Jurkat, Clone E6-1 (cell line): ENCODE measurements around the gene MEGF6.

Experiments
- DNase-seq: peaks from one replicate; pipeline ENCODE4 v3.0.0-alpha.2; 2011; ENCODE audit warnings: low read depth, low spot score
- H3K4me3 ChIP-seq: 2 replicates; pipeline ENCODE4 v1.5.1; 2011; ENCODE audit warnings: mild to moderate bottlenecking, low read length, control low read depth, moderate library complexity

MEGF6 gene

GRCh38 chr1:3491291-3492246, 119.7 kb downstream of the MEGF6 start:
- DNase-seq = peak; percentile 31
- H3K4me3 ChIP-seq = peak overlapping the region; percentile 25; the same call in 1 of the 2 replicates

GRCh38 chr1:3490046-3490745, 121.1 kb downstream of the MEGF6 start:
- no peak overlapping the region for H3K4me3 ChIP-seq
- no peak for DNase-seq

DNA sequence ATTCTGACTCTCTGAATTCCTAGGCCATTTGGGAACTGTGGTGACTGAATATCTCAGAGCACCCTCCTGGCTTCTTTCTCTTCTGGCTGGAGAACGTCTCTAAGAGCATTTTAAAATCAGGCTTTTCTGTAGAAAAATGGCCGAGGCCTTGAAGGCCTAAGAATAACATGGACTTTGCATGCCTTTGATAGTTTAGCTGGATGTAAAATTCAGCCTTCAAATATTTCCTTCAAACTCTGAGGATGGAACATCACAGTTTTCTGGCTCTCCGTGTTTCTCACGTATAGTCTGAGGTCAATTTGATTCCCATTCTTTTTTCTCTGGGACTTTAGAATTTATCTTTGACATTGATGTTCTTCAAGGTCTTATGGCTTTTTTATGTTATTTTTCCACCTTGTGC, 122.9 kb downstream of the MEGF6 start:
- no peak for DNase-seq

GRCh38 chr1:3485016-3485415, 126.3 kb downstream of the MEGF6 start:
- H3K4me3 ChIP-seq = no peak overlapping the region
- no peak for DNase-seq

More for the DNA sequence above, 122.9 kb downstream of the MEGF6 start:
- H3K4me3 ChIP-seq = no peak overlapping the region

- no peak overlapping the region for H3K4me3 ChIP-seq
- DNase-seq = no peak
Measured at GRCh38 chr1:3483801-3484444, 127.4 kb downstream of the MEGF6 start.

DNA sequence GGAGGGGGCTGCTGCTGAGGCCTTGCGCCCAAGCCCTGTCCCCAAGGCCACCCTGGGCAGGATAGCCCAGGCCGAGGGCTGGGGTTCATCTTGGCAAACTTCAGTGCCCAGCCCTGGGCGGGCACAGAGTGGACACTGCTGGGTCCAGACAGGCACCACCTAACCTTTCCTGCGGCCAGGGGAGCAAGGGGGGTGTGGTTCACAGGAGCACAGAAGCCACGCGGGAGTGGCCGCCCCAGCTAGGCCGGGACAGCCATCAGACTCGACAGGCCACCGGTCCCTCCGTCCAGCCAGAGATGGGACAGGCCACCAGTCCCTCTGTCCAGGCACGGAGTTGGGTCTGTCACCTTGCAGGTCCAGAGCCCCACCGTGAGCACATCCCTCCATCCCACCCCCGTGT, 127.9 kb downstream of the MEGF6 start:
- no peak for DNase-seq
- no peak overlapping the region for H3K4me3 ChIP-seq

GRCh38 chr1:3482378-3482849, 128.9 kb downstream of the MEGF6 start:
- no peak for DNase-seq
- H3K4me3 ChIP-seq = no peak overlapping the region

DNA sequence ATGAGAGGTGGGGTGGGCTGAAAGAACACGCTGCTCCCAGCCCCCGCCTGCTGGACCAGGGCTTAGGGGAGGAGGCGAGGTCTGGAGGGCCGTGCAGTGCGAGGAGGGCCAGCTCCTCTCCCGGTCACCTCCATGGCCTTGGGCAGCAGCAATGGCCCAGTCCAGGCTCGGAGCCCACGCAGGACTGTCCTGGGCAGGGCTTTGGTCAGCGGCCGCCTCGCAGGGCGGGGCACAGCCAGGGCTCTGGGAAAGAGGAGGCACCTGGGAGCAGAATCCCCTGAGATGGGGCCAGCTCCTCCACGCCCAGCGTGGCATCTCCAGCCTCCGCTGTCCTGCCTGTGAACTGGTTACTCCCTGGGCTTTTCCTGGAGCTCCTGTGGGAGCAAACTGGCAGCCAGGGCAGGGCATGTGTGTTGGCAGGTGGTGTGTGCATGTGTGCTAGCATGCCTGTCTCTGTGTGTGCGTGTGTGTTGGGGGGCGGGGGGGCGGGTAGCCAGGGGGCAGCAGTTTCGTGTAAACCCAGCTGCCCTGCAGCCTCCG, 129.4 kb downstream of the MEGF6 start:
- H3K4me3 ChIP-seq = no peak overlapping the region
- DNase-seq = no peak

DNA sequence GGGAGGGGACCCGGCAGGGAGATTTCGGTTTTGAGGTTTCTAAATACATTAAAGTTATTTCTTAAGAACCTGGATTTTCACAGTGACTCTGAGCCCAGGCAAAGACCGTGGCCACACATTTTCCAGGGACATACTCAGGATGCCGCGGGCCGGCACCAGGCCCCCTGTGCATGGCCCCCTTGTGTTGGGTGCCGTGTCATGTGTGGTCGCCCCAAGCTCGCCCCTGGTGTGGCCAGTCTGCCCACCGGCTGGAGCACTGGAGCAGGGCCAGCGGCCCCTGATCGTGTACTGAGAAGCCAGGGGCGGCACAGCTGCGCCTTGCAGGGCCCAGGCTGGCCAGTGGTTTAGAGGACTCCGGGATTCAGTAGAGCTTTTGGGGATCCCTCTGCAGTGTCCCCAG, 130.3 kb downstream of the MEGF6 start:
- DNase-seq = no peak
- no peak overlapping the region for H3K4me3 ChIP-seq

DNA sequence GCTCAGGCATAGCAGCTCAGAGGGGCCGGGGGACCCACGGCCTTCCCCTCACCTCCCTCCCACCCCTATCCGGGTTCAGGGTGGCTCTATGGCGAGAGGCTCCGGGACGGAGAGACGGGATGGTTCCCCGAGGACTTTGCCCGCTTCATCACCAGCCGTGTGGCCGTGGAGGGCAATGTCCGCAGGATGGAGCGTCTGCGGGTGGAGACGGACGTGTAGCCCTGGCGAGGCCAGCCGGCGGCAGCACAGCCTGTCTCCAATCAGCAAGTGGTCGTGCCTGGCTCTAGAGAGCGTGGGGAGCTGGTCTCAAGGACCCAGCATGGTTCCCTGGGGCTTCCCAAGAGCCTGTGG, 131.0 kb downstream of the MEGF6 start:
- no peak for DNase-seq
- no peak overlapping the region for H3K4me3 ChIP-seq

DNA sequence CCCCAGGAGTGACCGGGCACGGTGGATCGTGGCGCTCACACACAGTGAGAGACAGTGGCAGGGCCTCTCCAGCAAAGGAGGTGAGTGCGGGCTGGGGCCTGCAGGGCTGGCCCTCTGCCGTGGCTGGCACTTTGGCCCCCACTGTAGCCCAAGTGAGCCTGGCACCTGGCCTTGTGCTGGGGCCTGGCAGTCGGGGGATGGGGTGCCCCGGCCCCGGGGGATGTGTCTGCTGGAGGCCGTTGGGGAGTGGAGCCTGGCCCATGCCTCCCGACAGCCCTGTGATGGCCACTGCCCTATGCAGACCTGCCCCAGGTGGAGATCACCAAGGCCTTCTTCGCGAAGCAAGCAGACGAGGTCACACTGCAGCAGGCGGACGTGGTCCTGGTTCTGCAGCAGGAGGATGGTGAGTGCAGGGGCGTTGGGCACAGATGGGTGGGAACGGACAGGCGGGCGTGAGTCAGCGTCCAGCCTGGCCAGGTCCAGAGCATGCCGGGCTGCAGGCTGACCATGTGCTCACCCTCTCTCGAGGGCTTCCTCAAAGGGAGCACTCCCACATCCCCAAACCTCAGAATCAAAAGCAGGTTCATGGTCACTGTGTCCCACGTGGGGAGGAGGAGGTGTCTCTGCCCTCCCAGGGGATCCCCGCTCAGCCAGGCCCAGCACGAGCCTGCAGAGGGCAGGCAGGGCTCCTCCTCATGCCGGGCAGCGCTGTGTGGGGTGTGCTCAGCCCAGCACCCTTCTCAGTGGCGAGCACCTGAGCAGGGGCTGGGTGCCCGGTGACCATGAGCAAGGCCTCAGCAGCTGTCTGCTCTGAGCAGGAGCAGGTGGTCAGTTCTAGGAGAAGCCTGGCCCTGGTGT, 131.6 kb downstream of the MEGF6 start:
- DNase-seq = no peak
- no peak overlapping the region for H3K4me3 ChIP-seq

DNA sequence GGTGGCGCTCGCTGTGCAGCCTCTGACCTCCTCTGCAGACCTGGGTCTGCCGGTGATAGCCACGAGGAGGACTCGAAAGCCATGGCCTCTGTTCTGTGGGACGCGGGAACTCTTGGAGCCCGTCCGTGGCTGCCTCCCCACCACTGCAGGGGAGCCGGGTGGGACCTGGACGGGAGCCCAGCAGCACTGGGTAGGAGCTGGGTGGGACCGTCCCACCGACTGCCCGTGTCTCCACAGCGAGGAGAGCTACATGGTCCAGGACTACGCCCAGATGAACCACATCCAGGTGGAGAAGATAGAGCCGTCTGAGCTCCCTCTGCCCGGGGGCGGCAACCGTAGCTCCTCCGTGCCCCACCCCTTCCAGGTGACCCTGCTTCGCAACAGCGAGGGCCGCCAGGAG, 133.1 kb downstream of the MEGF6 start:
- no peak for DNase-seq
- H3K4me3 ChIP-seq = no peak overlapping the region

GRCh38 chr1:3477241-3477995, 133.9 kb downstream of the MEGF6 start:
- no peak overlapping the region for H3K4me3 ChIP-seq
- DNase-seq = no peak

DNA sequence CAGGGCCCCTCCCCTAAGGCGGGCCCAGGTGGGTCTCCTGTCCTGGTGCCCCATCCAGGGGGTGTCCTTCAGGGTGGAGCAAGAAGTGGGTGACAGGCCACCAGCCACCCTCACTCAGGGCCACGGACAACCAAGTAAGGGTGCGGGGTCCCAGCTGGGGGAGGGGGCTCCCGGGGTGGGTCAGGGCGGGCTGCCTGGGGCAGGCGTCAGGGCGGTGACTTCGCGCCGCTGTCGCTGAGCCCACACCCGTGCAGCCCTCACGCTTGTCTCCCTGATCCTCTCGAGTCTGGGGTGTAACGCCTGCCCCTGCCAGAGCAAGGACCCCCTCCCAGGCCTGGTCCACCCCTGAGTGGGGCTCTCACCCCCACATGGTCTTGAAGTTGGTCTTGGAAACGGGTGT, 134.6 kb downstream of the MEGF6 start:
- no peak for DNase-seq
- no peak overlapping the region for H3K4me3 ChIP-seq

- DNase-seq = no peak
- no peak overlapping the region for H3K4me3 ChIP-seq
Measured at GRCh38 chr1:3475839-3476573, 135.3 kb downstream of the MEGF6 start.

DNA sequence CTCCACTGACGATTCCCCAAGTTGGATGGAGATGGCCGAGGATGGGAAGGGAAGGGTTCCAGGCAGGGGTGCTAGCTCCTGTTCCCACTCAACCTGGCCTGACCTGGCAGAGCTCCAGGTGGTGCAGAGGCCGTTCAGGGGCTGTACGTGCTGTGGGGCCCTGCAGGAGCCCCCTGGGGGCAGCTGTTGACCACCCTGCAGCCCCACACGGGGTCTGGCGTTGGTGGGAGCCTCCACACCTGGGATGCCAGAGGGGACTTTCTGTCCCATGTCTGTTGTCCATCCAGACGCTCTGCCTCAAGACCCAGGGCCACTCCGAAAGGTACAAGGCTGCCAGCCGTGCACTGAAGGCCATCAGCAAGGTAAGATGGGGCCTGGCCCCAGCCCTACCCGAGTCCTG, 136.9 kb downstream of the MEGF6 start:
- no peak for DNase-seq
- H3K4me3 ChIP-seq = no peak overlapping the region

DNA sequence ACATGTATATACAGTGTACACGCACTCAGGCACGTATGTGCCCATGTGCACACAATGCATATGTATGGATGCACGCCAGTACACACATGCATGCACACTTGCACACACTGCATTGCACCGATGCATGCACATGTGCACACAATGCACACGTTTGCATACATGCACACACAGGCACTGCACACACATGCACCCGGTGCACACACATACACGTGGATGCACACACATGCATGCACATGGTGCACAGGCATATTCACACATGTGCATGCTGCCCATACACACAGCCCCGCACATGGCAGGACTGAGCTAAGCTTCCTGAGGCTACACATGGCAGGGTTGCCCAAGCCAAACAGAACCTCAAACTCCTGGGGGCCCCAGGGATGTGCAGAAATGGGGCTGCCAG, 137.3 kb downstream of the MEGF6 start:
- DNase-seq = no peak
- no peak overlapping the region for H3K4me3 ChIP-seq
